Smooth muscle cell (in vitro differentiated cells): Measurements from ENCODE around the gene CYP39A1. TPM values are rescaled to one million over a fixed set of nuclear protein-coding genes. Genes with fewer than 3 reads are reported as not detected.

Source experiments
- DNase-seq: peaks from one replicate; lab custom pipeline; 2025; ENCODE audit not compliant: unreplicated experiment; lab: John Stamatoyannopoulos, UW
- H2AFZ ChIP-seq: fragments of 200-600 bp; sonication (generic); 2 replicates; pipeline ENCODE4 v1.6.0; 2016; ENCODE audit warnings: antibody characterized with exemption, low read depth, mild to moderate bottlenecking
- H3F3A ChIP-seq: fragments of 200-600 bp; sonication (generic); 2 replicates; pipeline ENCODE4 v1.6.0; 2017; ENCODE audit warnings: antibody characterized with exemption, low read depth
- H3K27ac ChIP-seq: fragments of 200-600 bp; sonication (generic); 2 replicates; pipeline ENCODE4 v1.5.1; 2016; ENCODE audit warnings: low read depth, mild to moderate bottlenecking
- H3K27me3 ChIP-seq: fragments of 200-600 bp; sonication (generic); 2 replicates; pipeline ENCODE4 v1.6.1; 2016; ENCODE audit warnings: low read depth, mild to moderate bottlenecking
- H3K36me3 ChIP-seq: fragments of 200-600 bp; sonication (generic); 2 replicates; pipeline ENCODE4 v1.5.1; 2016; ENCODE audit warnings: low read depth
- H3K4me1 ChIP-seq: fragments of 200-600 bp; sonication (generic); 2 replicates; pipeline ENCODE4 v1.5.1; 2016; ENCODE audit warnings: low read depth
- H3K4me2 ChIP-seq: fragments of 200-600 bp; sonication (generic); 2 replicates; pipeline ENCODE4 v1.6.0; 2016; ENCODE audit warnings: mild to moderate bottlenecking
- H3K4me3 ChIP-seq: fragments of 200-600 bp; sonication (generic); 2 replicates; pipeline ENCODE4 v1.5.1; 2016; ENCODE audit warnings: mild to moderate bottlenecking
- H3K79me2 ChIP-seq: fragments of 200-600 bp; sonication (generic); 2 replicates; pipeline ENCODE4 v1.6.0; 2016; ENCODE audit warnings: low read depth, mild to moderate bottlenecking
- H3K9ac ChIP-seq: fragments of 200-600 bp; sonication (generic); 2 replicates; pipeline ENCODE4 v1.6.0; 2016; ENCODE audit warnings: low read depth
- H3K9me3 ChIP-seq: fragments of 200-600 bp; sonication (generic); replicated peaks from 2 replicates; pipeline ENCODE4 v1.5.1; 2016; ENCODE audit warnings: low read depth
- H4K20me1 ChIP-seq: fragments of 200-600 bp; sonication (generic); 2 replicates; pipeline ENCODE4 v1.6.0; 2016; ENCODE audit warnings: low read depth
- WGBS: methylation state at CpG from one replicate; pipeline ENCODE4 v1.1.7; 2016; ENCODE audit warnings: low lambda C conversion rate; 5-methylcytosine and 5-hydroxymethylcytosine counted together
- polyA plus RNA-seq: library from polyadenylated mRNA; unstranded; fragments of >200 nt; fragmentation: Nextera tagmentation; extraction: Ambion mirVana; gene quantifications from 2 replicates; pipeline ENCODE4 v1.2.1, GENCODE V29; 2016
- total RNA-seq: library from RNA; depleted of rRNA; stranded (reverse); fragments of >200 nt; gene quantifications from 2 replicates; pipeline ENCODE4 v1.2.3, GENCODE V29; 2014
- TF ChIP-seq, protein P1 (sequence below): fragments of 200-600 bp; sonication (generic); IDR thresholded peaks from 2 replicates; pipeline ENCODE4 v1.5.1; 2017; ENCODE audit warnings: borderline replicate concordance, mild to moderate bottlenecking, antibody characterized with exemption; ENCODE audit not compliant: insufficient read depth, poor library complexity, severe bottlenecking

Gene CYP39A1
- total and polyA plus RNA-seq, 2 experiments from 2014 or later, result 0.40 to 0.63 TPM

DNA sequence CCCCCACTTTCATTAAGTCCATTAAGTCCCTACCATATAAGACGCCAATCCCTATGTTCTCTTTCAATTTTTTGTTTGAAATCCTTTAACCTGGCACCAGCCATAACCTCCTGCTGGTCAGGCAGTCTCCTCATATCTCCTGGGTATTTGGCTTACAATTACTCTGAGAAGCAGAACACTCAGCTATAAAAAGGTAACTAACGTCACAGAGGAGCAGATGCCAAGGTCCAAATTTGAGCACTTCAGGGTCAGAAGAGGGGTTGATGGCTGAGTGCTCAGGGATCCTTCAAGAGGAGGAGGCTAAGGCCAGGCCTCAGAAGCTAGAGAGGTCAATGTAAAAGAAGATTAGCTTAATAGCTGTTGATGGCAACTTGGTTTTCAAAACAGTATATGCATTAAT is 139.1 kb downstream of the CYP39A1 start:
- Histone ChIP-seq H3K79me2 (no peaks in the 10 kb centered on the region), H3K27ac (no peak overlapping the region), H3K9me3 (no peaks in the 10 kb centered on the region), H4K20me1 (no peaks in the 10 kb centered on the region), H3K4me2 (no peak overlapping the region), H2AFZ (no peak overlapping the region), H3K4me1 (no peaks in the 10 kb centered on the region), H3K4me3 (no peak overlapping the region), H3F3A (no peaks in the 10 kb centered on the region), H3K36me3 (no peaks in the 10 kb centered on the region), H3K27me3 (no peaks in the 10 kb centered on the region), H3K9ac (no peak overlapping the region)
- TF ChIP-seq, protein P1, sequence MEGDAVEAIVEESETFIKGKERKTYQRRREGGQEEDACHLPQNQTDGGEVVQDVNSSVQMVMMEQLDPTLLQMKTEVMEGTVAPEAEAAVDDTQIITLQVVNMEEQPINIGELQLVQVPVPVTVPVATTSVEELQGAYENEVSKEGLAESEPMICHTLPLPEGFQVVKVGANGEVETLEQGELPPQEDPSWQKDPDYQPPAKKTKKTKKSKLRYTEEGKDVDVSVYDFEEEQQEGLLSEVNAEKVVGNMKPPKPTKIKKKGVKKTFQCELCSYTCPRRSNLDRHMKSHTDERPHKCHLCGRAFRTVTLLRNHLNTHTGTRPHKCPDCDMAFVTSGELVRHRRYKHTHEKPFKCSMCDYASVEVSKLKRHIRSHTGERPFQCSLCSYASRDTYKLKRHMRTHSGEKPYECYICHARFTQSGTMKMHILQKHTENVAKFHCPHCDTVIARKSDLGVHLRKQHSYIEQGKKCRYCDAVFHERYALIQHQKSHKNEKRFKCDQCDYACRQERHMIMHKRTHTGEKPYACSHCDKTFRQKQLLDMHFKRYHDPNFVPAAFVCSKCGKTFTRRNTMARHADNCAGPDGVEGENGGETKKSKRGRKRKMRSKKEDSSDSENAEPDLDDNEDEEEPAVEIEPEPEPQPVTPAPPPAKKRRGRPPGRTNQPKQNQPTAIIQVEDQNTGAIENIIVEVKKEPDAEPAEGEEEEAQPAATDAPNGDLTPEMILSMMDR, result no peak
- no peak for DNase-seq
- WGBS, result 91% methylated on average over 2 of the region's 2 CpGs

DNA sequence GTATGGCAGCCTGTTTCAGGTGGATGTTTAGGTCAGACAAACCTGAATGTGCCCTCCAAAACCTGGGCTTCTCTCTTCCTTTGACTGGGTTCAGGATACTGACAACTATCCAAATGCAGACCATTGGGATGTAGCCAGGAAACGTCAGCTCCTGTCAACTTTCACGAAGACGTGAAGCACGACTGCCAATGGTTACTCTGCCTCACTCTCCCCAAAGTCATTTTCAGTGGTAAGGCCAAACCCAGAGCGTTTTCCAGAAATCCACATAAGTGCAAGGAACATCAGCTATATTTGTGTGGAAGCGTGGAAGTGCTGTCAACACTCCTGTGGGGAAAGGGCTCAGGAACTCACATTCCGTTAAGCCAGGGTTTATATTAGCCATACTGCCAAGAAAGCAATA is 141.3 kb downstream of the CYP39A1 start:
- 96% methylated on average over 7 of the region's 7 CpGs for WGBS
- no peak overlapping the region for H3K27ac ChIP-seq
- TF ChIP-seq, protein P1, result no peak
- no peaks in the 10 kb centered on the region for H3K36me3 ChIP-seq
- H4K20me1 ChIP-seq, result no peaks in the 10 kb centered on the region
- no peaks in the 10 kb centered on the region for H3K9me3 ChIP-seq
- H2AFZ ChIP-seq, result no peak overlapping the region
- H3K9ac ChIP-seq, result no peak overlapping the region
- no peaks in the 10 kb centered on the region for H3K4me1 ChIP-seq
- no peak overlapping the region for H3K4me3 ChIP-seq
- no peaks in the 10 kb centered on the region for H3F3A ChIP-seq
- no peaks in the 10 kb centered on the region for H3K27me3 ChIP-seq
- H3K4me2 ChIP-seq, result no peak overlapping the region
- DNase-seq, result no peak
- no peaks in the 10 kb centered on the region for H3K79me2 ChIP-seq

DNA sequence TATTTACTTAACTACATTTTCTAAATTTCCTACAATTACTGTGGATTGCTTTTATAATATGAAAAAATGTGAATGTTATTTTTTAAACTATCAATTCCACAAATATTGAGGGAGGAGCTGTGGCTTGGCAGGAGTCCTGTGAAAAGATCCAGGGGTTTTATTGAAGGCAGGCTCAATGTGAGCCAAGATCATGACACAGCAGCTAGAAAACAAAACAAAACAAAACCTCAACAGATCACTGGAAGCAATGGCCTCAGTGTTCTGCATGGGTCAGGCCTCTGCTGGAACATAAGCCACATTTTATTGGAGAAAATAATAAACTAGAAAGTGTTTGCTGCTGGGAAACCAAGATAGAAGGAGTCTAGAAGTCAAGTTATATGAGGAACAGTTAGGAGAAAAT is 142.0 kb downstream of the CYP39A1 start:
- Histone ChIP-seq H3K36me3 (no peaks in the 10 kb centered on the region), H3K79me2 (no peaks in the 10 kb centered on the region), H3K9ac (no peak overlapping the region), H3K27me3 (no peaks in the 10 kb centered on the region), H2AFZ (no peak overlapping the region), H3F3A (no peaks in the 10 kb centered on the region), H3K4me2 (no peak overlapping the region), H3K4me3 (no peak overlapping the region), H4K20me1 (no peaks in the 10 kb centered on the region), H3K27ac (no peak overlapping the region), H3K4me1 (no peaks in the 10 kb centered on the region), H3K9me3 (no peaks in the 10 kb centered on the region)
- TF ChIP-seq, protein P1, result no peak
- DNase-seq, result no peak

GRCh38 chr6:46509981-46510510 is 142.6 kb downstream of the CYP39A1 start:
- no peaks in the 10 kb centered on the region for H3K36me3 ChIP-seq
- no peaks in the 10 kb centered on the region for H3K27me3 ChIP-seq
- TF ChIP-seq, protein P1, result no peak
- H3K4me1 ChIP-seq, result no peaks in the 10 kb centered on the region
- no peaks in the 10 kb centered on the region for H4K20me1 ChIP-seq
- H3K4me3 ChIP-seq, result no peak overlapping the region
- no peaks in the 10 kb centered on the region for H3F3A ChIP-seq
- no peak overlapping the region for H3K9ac ChIP-seq
- H2AFZ ChIP-seq, result no peak overlapping the region
- DNase-seq, result no peak
- WGBS, result 92% methylated on average over 4 of the region's 4 CpGs
- no peaks in the 10 kb centered on the region for H3K79me2 ChIP-seq
- no peak overlapping the region for H3K27ac ChIP-seq
- no peaks in the 10 kb centered on the region for H3K9me3 ChIP-seq
- H3K4me2 ChIP-seq, result no peak overlapping the region
